HG02759 (cell line): ENCODE measurements around the gene MUC5AC.
"Not testable (repeated sequence)": the region's sequence is repeated elsewhere in the genome, so short reads cannot be mapped to it uniquely, and the experiment has no call there.

Experiments used
- ATAC-seq: cut with Tn5 transposase; IDR thresholded peaks from one replicate; pipeline ENCODE4 v1.9.1; 2021; ENCODE audit warnings: mild to moderate bottlenecking, moderate library complexity; ENCODE audit not compliant: unreplicated experiment

The MUC5AC gene

DNA sequence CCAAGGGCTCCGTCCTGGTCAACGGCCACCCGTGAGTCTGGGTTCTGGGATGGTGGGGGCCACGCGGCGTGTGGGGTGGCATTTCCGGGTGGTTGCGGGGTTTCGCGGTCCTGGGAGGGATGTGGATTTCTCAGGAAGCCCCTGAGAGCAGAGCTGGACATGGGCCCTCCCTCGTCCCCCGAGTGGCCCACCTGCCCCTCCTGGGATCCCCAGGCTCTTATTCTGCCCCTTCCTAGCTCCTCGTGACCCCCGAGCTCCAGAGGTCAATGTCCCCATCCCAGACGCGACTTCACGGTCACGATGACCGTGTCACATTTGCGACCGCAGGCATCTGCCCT, 4.4 kb downstream of the MUC5AC start:
- ATAC-seq: no peak

DNA sequence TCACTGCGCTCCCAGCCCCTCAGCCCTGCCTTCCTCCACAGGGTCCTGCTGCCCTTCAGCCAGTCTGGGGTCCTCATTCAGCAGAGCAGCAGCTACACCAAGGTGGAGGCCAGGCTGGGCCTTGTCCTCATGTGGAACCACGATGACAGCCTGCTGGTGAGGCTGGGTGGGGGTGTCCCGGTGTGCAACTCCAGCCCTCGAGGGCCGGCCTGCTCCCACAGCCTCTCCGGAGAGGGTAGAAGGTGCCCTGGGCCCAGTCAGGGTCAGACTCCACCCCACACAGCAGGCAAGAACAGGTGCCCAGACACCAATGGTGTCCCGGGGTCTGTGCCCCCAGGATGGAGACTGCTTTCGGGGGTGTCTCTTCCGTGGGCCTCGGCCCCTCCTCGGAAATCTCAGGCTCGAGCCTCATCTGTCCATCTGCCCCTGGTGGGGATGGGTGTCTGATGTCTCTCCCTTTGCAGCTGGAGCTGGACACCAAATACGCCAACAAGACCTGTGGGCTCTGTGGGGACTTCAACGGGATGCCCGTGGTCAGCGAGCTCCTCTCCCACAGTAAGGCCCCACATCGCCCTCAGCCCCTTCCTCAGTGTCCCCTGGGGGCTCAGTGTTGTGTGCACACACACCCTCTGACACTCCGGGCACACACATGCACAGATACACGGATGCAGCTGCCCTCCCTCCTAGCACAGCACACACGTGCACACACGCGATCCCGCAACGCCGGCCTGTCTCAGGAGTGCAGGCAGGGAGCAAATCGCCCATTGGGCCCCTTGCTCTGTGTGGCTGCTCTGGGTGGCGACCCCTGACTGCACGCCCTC, 4.9 kb downstream of the MUC5AC start:
- ATAC-seq: no peak

DNA sequence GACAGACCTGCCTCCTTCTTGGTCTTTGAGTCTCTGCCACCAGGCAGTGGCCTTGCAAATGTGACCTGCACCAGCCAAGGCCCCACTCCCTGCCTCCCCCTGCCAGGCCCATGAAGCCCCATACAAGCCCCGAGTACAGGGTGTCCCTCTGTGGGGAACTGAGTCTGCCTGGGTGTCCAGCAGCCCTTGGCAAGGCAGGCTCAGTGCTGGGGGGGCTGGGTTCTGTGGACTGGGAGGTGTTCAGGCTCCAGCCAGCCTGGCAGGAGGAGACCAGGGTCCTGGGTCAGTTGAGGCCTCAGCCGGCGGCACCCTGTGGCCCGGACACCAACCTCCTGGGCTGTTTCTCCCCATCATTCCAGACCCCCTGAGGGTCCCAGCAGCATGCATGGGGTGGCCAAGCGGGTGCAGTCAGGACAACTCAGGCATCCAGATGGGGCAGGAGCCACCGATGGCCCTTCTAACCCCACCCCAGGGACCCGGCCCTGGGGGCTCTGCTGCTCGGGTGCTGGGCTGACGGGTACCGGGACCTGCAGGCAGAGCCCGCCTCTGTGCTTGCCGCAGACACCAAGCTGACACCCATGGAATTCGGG, 5.7 kb downstream of the MUC5AC start:
- no peak for ATAC-seq

DNA sequence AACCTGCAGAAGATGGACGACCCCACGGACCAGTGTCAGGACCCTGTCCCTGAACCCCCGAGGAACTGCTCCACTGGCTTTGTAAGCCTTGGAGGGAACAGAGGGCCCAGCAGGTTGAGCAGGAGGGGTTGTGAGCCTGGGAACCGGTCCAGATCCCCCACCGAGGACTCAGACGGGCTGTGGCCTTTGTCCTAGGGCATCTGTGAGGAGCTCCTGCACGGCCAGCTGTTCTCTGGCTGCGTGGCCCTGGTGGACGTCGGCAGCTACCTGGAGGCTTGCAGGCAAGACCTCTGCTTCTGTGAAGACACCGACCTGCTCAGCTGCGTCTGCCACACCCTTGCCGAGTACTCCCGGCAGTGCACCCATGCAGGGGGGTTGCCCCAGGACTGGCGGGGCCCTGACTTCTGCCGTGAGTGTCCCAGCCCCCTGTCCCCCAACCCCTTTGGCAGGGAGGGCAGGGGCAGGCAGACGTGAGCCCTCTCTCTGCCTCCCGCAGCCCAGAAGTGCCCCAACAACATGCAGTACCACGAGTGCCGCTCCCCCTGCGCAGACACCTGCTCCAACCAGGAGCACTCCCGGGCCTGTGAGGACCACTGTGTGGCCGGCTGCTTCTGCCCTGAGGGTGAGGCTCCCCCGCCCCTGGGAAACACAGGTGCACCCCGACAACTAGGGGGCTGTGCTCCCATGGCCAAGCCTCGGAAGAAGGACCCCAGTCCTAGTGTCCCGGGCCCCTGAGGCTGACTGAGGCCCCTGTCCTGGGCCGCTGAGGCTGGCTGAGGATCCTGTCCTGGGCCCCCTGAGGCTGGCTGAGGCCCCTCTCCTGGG, 6.4 kb downstream of the MUC5AC start:
- ATAC-seq: no peak

DNA sequence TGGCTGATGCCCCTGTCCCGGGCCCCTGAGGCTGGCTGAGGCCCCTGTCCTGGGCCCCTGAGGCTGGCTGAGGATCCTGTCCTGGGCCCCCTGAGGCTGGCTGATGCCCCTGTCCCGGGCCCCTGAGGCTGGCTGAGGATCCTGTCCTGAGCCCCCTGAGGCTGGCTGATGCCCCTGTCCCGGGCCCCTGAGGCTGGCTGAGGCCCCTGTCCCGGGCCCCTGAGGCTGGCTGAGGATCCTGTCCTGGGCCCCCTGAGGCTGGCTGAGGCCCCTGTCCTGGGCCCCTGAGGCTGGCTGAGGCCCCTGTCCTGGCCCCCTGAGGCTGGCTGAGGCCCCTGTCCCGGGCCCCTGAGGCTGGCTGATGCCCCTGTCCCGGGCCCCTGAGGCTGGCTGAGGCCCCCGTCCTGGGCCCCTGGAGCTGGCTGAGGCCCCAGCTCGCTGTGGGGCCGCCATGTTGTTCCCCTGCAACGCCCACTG, 7.1 kb downstream of the MUC5AC start:
- not testable (repeated sequence) for ATAC-seq

DNA sequence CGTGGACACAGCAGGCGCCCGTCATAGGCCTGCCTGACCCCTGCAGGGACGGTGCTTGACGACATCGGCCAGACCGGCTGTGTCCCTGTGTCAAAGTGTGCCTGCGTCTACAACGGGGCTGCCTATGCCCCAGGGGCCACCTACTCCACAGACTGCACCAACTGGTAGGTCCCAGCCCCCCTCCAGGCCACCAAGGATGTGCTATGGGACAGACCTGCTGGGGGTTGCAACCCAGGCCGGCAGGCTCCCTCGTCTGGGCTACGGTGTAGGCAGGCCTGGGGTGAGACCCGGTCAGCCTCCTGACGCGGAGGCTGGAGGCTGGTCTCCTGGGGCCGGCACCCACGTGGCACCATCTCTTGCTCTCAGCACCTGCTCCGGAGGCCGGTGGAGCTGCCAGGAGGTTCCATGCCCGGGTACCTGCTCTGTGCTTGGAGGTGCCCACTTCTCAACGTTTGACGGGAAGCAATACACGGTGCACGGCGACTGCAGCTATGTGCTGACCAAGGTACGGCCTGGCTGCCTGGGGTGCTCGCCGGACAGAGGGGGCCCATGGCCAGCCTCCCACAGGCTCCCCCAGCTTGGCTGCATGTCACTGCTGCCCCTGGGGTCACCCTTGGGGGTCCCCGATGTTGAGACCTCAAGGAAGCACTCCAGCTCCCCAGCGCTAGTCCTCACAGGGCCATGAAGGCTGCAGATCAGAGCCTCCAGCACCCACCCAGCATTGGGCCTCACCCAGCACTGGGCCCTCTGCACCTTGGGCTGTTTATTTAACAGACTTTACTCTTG, 7.7 kb downstream of the MUC5AC start:
- ATAC-seq: no peak

DNA sequence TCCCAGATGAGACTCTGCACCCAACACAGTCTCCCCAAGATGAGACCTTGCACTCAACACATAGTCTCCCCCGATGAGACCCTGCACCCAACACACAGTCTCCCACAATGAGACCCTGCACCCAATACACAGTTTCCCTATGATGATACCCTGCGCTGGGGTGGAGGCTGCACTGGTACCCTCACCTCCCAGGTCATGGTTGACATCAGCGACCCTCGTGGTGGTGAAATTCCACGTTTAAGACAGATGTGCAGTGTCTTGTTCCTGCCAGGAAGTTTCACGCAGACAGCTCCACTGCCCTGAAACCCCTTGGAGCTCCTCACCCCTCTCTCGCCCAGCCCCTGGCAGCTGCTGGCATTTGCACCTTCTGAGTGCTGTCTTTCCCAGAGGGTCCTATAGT, 9.5 kb downstream of the MUC5AC start:
- no peak for ATAC-seq

DNA sequence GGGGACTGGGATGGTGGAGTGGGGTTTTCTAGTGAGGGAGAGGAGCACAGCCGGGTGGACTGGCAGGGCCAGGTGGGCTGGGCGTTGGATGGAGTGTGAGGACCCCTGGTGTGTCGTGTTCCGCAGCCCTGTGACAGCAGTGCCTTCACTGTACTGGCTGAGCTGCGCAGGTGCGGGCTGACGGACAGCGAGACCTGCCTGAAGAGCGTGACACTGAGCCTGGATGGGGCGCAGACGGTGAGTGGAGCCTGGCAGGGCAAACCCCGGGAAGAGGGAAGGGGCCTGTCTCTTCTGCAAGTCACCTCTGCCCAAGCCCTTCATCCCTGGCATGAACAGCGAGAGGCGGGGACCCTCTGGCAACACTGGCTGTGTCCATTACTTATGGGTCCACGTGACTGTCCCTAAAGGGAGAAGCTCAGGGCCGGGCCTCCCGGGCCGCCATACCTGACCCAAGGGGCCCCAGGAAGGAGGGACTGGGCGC, 10.0 kb downstream of the MUC5AC start:
- no peak for ATAC-seq

DNA sequence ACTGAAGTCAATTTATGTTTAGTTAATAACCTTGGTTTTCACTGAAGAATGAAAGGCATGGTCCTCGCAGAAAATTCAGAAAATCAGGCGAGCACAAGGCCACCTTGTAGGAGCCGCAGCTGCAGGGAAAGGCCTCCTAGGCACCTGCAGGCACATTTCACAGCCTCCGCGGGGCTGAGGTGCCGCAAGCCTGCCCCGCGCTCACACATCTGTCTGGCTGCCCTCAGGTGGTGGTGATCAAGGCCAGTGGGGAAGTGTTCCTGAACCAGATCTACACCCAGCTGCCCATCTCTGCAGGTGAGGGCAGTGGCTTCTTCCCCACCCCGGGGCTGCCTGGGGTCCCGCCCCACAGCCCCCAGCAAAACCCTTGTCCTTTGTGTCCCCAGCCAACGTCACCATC, 10.5 kb downstream of the MUC5AC start:
- no peak for ATAC-seq

DNA sequence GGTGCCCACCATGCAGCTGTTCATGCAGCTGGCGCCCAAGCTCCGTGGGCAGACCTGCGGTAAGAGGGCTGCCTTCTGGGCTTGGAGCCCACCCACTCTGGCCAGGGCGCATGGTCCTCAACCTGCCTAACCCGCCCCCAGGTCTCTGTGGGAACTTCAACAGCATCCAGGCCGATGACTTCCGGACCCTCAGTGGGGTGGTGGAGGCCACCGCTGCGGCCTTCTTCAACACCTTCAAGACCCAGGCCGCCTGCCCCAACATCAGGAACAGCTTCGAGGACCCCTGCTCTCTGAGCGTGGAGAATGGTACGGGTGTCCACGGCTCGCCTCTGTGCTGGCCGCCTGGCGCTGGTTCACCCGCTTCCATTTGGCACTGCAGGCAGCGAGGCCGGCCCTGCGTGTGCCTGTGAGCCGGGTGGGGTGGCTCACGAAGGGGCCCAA, 11.0 kb downstream of the MUC5AC start:
- no peak for ATAC-seq

DNA sequence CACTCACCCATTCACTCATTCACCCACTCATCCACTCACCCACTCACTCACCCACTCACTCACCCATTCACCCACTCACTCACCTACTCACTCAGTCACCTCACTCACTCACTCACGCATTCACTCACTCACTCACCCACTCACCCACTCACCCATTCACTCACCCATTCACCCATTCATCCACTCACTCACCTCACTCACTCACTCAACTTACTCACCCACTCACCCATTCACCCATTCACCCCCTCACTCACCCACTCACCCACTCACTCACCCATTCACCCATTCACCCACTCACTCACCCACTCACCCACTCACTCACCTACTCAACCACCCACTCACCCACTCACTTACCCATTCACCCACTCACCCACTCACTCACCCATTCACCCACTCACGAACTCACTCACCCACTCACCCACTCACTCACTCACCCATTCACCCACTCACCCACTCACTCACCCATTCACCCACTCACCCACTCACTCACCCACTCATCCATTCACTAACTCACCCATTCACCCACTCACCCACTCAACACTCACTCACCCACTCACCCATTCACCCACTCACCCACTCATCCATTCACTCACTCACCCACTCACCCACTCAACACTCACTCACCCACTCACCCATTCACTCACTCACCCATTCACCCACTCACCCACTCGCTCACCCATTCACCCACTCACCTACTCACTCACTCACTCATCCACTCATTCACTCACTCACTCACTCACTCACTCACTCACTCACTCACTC, 13.7 kb downstream of the MUC5AC start:
- ATAC-seq: no peak

DNA sequence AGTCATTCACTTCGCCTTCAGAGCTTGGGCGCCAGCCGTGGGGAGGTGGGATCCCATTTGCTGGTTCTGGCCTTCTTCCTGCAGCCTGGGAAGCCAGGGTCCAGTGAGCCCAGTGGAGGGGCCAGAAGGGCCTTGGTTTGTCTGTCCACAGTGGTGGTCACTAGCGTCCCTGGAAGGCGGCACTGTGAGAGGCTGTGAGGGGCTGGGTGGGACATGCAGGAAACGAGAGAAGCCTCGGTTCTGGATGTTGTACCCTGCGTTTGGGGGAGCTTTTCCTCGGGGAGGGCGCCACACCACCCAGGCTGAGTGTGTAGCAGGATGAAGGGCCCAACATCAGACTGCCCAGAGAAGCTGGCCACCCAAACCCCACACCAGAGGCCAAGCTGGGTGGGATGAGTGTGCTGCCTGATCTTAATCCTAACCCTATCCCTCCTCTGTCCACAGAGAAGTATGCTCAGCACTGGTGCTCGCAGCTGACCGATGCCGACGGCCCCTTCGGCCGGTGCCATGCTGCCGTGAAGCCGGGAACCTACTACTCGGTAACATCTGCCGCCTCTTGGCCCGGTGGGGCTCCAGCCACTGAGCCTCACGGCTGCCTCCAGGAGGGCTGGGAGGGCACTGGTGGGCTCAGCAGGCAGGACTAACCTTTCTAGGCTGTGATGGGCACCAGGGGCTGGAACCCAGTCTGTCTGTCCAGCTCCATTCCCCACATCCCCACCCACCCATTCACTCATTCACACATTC, 14.4 kb downstream of the MUC5AC start:
- no peak for ATAC-seq

DNA sequence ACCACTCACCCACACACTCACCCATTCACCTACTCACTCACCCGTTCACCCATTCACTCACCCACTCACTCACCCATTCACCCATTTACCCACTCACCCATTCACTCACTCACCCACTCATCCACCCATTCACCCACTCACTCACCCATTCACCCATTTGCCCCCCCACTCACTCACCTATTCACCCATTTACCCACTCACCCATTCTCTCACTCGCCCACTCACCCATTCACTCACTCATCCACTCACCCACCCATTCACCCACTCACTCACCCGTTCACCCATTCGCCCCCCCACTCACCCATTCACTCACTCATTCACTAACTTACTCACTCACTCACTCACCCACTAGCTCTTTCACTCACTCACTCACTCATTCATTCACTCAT, 15.0 kb downstream of the MUC5AC start:
- ATAC-seq: no peak

DNA sequence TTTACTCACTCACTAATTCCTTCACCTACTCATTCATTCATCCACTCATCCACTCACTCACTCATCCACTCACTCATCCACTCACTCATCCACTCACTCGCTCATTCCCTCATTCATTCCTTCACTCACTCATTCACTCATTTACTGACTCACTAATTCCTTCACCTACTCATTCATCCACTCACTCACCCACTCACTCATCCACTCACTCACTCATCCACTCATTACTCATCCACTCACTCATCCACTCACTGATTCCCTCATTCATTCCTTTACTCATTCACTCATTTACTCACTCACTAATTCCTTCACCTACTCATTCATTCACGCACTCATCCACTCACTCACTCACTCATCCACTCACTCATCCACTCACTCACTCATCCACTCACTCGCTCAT, 15.6 kb downstream of the MUC5AC start:
- ATAC-seq: not testable (repeated sequence)

DNA sequence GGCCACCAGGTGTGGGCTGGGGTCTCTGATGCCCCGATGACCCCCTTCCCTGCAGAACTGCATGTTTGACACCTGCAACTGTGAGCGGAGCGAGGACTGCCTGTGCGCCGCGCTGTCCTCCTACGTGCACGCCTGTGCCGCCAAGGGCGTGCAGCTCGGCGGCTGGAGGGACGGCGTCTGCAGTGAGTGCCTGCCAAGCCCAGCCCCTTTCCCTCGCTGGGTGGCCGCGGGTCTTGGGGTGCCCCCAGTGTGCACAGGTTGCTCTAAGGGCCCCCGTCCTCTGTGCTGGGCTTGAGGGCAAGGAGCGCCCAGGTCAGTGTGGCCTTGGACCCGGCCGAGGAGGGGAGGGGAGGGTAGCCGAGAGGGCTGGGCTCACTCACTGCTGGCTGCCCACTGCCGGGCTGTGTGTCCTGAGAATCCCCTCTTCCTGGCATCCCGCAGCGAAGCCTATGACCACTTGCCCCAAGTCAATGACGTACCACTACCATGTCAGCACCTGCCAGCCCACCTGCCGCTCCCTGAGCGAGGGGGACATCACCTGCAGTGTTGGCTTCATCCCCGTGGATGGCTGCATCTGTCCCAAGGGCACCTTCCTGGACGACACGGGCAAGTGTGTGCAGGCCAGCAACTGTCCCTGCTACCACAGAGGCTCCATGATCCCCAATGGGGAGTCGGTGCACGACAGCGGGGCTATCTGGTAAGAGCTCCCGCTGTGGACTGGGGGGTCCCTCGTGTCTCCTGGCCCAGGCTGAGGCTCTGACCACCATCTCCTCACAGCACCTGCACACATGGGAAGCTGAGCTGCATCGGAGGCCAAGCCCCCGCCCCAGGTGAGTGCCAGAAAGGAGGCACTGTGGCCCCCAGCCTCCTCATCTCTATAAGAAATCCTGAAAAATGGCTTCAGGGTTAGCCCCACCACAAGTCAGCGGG, 17.0 kb downstream of the MUC5AC start:
- ATAC-seq: no peak

DNA sequence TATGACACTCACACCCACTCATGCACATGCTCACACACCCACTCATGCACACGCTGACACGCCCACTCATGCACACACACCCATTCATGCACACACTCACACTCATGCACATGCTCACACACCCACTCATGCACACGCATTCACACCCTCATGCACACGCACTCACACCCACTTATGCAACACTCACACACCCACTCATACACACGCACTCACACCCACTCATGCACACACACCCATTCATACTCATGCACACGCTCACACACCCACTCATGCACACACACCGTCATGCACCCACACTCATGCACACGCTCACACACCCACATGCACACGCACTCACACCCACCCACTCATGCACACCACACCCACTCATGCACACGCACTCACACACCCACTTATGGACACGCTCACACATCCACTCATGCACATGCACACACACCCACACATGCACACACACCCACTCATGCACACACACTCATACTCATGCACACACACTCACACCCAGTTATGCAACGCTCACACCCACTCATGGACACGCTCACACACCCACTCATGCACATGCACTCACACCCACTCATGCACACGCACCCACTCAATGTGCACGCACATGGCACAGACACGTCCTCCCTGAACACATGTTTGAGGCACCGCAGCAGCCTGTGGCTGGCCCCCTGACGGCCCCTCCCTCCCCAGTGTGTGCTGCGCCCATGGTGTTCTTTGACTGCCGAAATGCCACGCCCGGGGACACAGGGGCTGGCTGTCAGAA, 17.9 kb downstream of the MUC5AC start:
- no peak for ATAC-seq

DNA sequence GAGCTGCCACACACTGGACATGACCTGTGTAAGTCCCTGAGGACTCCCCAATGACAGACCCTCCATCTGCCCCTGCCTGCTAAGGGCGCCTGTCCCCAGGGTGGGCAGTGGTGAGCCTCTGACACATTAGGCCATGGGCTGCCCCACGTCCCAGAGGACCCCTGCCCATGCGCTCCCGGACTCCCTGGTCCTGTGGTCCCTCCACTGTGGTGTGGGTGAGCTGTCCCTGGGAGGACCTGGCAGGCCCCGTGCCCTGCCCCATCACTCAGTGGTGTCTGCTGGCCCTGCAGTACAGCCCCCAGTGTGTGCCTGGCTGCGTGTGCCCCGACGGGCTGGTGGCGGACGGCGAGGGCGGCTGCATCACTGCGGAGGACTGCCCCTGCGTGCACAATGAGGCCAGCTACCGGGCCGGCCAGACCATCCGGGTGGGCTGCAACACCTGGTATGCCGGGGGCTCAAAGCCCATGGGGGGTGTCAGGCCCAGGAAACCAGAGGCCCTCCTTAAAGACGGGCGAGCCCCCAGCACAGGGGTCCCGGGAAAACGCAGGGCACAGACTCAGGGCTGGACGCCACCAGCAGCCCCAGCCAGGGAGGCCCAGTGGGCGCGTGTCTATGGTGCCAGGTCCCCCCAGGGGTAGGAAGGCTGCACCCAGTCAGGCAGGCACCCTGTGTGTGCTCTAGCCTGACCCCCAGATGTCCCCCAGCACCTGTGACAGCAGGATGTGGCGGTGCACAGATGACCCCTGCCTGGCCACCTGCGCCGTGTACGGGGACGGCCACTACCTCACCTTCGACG, 18.7 kb downstream of the MUC5AC start:
- ATAC-seq: no peak
